Memory B cell (primary cell): ENCODE results near the gene RPL31.
A peak's percentile ranks its signal among the peaks of the same experiment; 100 is the strongest.

Experiments
- ATAC-seq: fragments of 150-1000 bp; cut with Tn5 transposase; 2 replicates; pipeline ENCODE4 v1.10.0; 2021; ENCODE audit warnings: low read depth, mild to moderate bottlenecking, moderate library complexity
- DNase-seq, 2 donors: peaks; one replicate each; pipeline ENCODE4 v3.0.0; 2022; ENCODE audit warnings: low spot score in 2 of 2
- H3K27ac Mint-ChIP-seq: one replicate; pipeline ENCODE4 v1.8.0; 2022; ENCODE audit warnings: mild to moderate bottlenecking, moderate library complexity, mixed read lengths
- H3K27me3 Mint-ChIP-seq: one replicate; pipeline ENCODE4 v1.8.0; 2022; ENCODE audit warnings: mixed read lengths
- H3K36me3 Mint-ChIP-seq: one replicate; pipeline ENCODE4 v1.8.0; 2022; ENCODE audit warnings: mild to moderate bottlenecking, mixed read lengths
- H3K4me1 Mint-ChIP-seq: one replicate; pipeline ENCODE4 v1.8.0; 2022; ENCODE audit warnings: mixed read lengths
- H3K4me3 Mint-ChIP-seq: one replicate; pipeline ENCODE4 v1.8.0; 2022; ENCODE audit warnings: mild to moderate bottlenecking, moderate library complexity, mixed read lengths
- H3K9me3 Mint-ChIP-seq: one replicate; pipeline ENCODE4 v1.8.0; 2022; ENCODE audit warnings: mixed read lengths

RPL31 gene

GRCh38 chr2:100981011-100981410 is 21.1 kb upstream of the RPL31 start:
- peaks cover 29% of the 10 kb centered on the region for H3K4me1 Mint-ChIP-seq
- DNase-seq (no peak), ATAC-seq (no peak)
- no peak overlapping the region for H3K27ac Mint-ChIP-seq
- H3K9me3 Mint-ChIP-seq: no peaks in the 10 kb centered on the region
- H3K36me3 Mint-ChIP-seq: no peaks in the 10 kb centered on the region
- H3K27me3 Mint-ChIP-seq: peaks cover 4% of the 10 kb centered on the region
- no peak overlapping the region for H3K4me3 Mint-ChIP-seq

- Mint-ChIP-seq H3K4me3 (no peak overlapping the region), H3K36me3 (no peaks in the 10 kb centered on the region), H3K27me3 (peaks cover 4% of the 10 kb centered on the region), H3K9me3 (no peaks in the 10 kb centered on the region), H3K27ac (no peak overlapping the region), H3K4me1 (peaks cover 18% of the 10 kb centered on the region)
- DNase-seq: no peak
- no peak for ATAC-seq
These were observed 19.6 kb upstream of the RPL31 start for GRCh38 chr2:100982431-100982861.

GRCh38 chr2:100983201-100983600 is 18.9 kb upstream of the RPL31 start:
- Mint-ChIP-seq H3K36me3 (no peaks in the 10 kb centered on the region), H3K27me3 (peaks cover 4% of the 10 kb centered on the region), H3K27ac (no peak overlapping the region), H3K4me3 (no peak overlapping the region), H3K9me3 (no peaks in the 10 kb centered on the region), H3K4me1 (peaks cover 11% of the 10 kb centered on the region)
- ATAC-seq (no peak), DNase-seq (no peak)

- ATAC-seq: no peak
These were observed 18.3 kb upstream of the RPL31 start for GRCh38 chr2:100983684-100984310.

GRCh38 chr2:100984892-100985307 is 17.2 kb upstream of the RPL31 start:
- ATAC-seq (peak; percentile 87), DNase-seq (peak; percentile 72 to 76)
- Mint-ChIP-seq H3K36me3 (no peaks in the 10 kb centered on the region), H3K4me3 (no peak overlapping the region), H3K27me3 (peaks cover 4% of the 10 kb centered on the region), H3K9me3 (no peaks in the 10 kb centered on the region), H3K4me1 (peaks cover 4% of the 10 kb centered on the region), H3K27ac (no peak overlapping the region)

More at GRCh38 chr2:100983684-100984310, 18.3 kb upstream of the RPL31 start:
- H3K36me3 Mint-ChIP-seq: no peaks in the 10 kb centered on the region
- peaks cover 5% of the 10 kb centered on the region for H3K4me1 Mint-ChIP-seq
- H3K27me3 Mint-ChIP-seq: peaks cover 4% of the 10 kb centered on the region
- no peak overlapping the region for H3K27ac Mint-ChIP-seq
- H3K4me3 Mint-ChIP-seq: no peak overlapping the region
- H3K9me3 Mint-ChIP-seq: no peaks in the 10 kb centered on the region
- no peak for DNase-seq

GRCh38 chr2:100986157-100986556 is 15.9 kb upstream of the RPL31 start:
- ATAC-seq: no peak
- Mint-ChIP-seq H3K27me3 (peaks cover 4% of the 10 kb centered on the region), H3K36me3 (no peaks in the 10 kb centered on the region), H3K4me3 (no peak overlapping the region), H3K4me1 (peaks cover 4% of the 10 kb centered on the region), H3K9me3 (no peaks in the 10 kb centered on the region), H3K27ac (no peak overlapping the region)
- DNase-seq: no peak

- DNase-seq (no peak), ATAC-seq (no peak)
- H3K36me3 Mint-ChIP-seq: no peaks in the 10 kb centered on the region
- H3K27me3 Mint-ChIP-seq: peaks cover 4% of the 10 kb centered on the region
- H3K27ac Mint-ChIP-seq: no peak overlapping the region
- peaks cover 8% of the 10 kb centered on the region for H3K4me1 Mint-ChIP-seq
- no peaks in the 10 kb centered on the region for H3K9me3 Mint-ChIP-seq
- H3K4me3 Mint-ChIP-seq: no peak overlapping the region
These were observed 14.6 kb upstream of the RPL31 start for GRCh38 chr2:100987536-100987935.

GRCh38 chr2:100987974-100988373 is 14.1 kb upstream of the RPL31 start:
- Mint-ChIP-seq H3K4me1 (peaks cover 10% of the 10 kb centered on the region), H3K27me3 (peaks cover 4% of the 10 kb centered on the region), H3K27ac (no peak overlapping the region), H3K4me3 (no peak overlapping the region), H3K9me3 (no peaks in the 10 kb centered on the region), H3K36me3 (no peaks in the 10 kb centered on the region)
- ATAC-seq (no peak), DNase-seq (no peak)

- Mint-ChIP-seq H3K27ac (no peak overlapping the region), H3K4me1 (peaks cover 10% of the 10 kb centered on the region), H3K27me3 (peaks cover 4% of the 10 kb centered on the region), H3K9me3 (no peaks in the 10 kb centered on the region), H3K4me3 (no peak overlapping the region), H3K36me3 (no peaks in the 10 kb centered on the region)
- ATAC-seq (no peak), DNase-seq (no peak)
These were observed 13.3 kb upstream of the RPL31 start for GRCh38 chr2:100988630-100989417.

GRCh38 chr2:100989666-100990065 is 12.4 kb upstream of the RPL31 start:
- H3K4me1 Mint-ChIP-seq: peaks cover 10% of the 10 kb centered on the region
- no peaks in the 10 kb centered on the region for H3K36me3 Mint-ChIP-seq
- ATAC-seq: no peak
- no peak overlapping the region for H3K4me3 Mint-ChIP-seq
- no peaks in the 10 kb centered on the region for H3K9me3 Mint-ChIP-seq
- no peak for DNase-seq
- no peak overlapping the region for H3K27ac Mint-ChIP-seq
- peaks cover 4% of the 10 kb centered on the region for H3K27me3 Mint-ChIP-seq

GRCh38 chr2:100990166-100990565 is 11.9 kb upstream of the RPL31 start:
- no peak for DNase-seq
- Mint-ChIP-seq H3K4me1 (peaks cover 7% of the 10 kb centered on the region), H3K27ac (no peak overlapping the region), H3K9me3 (no peaks in the 10 kb centered on the region), H3K4me3 (no peak overlapping the region), H3K27me3 (peaks cover under 1% of the 10 kb centered on the region), H3K36me3 (no peaks in the 10 kb centered on the region)
- no peak for ATAC-seq

- Mint-ChIP-seq H3K4me1 (peaks cover 6% of the 10 kb centered on the region), H3K27ac (no peak overlapping the region), H3K9me3 (no peaks in the 10 kb centered on the region), H3K36me3 (no peaks in the 10 kb centered on the region), H3K27me3 (no peaks in the 10 kb centered on the region), H3K4me3 (no peak overlapping the region)
- no peak for DNase-seq
- no peak for ATAC-seq
These were observed 11.3 kb upstream of the RPL31 start for GRCh38 chr2:100990650-100991403.

- Mint-ChIP-seq H3K4me3 (no peak overlapping the region), H3K4me1 (peaks cover 6% of the 10 kb centered on the region), H3K27ac (no peak overlapping the region), H3K9me3 (no peaks in the 10 kb centered on the region), H3K36me3 (no peaks in the 10 kb centered on the region), H3K27me3 (no peaks in the 10 kb centered on the region)
- DNase-seq (no peak), ATAC-seq (no peak)
These were observed 10.7 kb upstream of the RPL31 start for GRCh38 chr2:100991404-100991773.

- no peaks in the 10 kb centered on the region for H3K9me3 Mint-ChIP-seq
- H3K4me1 Mint-ChIP-seq: peaks cover 6% of the 10 kb centered on the region
- ATAC-seq (peak; percentile 95), DNase-seq (no peak)
- H3K27me3 Mint-ChIP-seq: no peaks in the 10 kb centered on the region
- no peaks in the 10 kb centered on the region for H3K36me3 Mint-ChIP-seq
- peak overlapping the region; percentile 62 for H3K4me3 Mint-ChIP-seq
- H3K27ac Mint-ChIP-seq: peak overlapping the region; percentile 65
These were observed 9.8 kb upstream of the RPL31 start for GRCh38 chr2:100992262-100992661.
